Calu3 (cell line): Measurements from ENCODE around the gene PHF12. TPM values are rescaled to one million over a fixed set of nuclear protein-coding genes. Genes with fewer than 3 reads are reported as not detected.

Experiments used
- BruUV-seq: library from RNA; stranded (reverse); fragments of 400-500 nt; replicated peaks from 2 replicates; lab custom pipeline; 2021; lab: Mats Ljungman, UMichigan
- CTCF ChIA-PET: fragments of 300-600 bp; sonication (Branson Sonifier 250); formaldehyde crosslinking; loops from one replicate; lab custom pipeline; 2022; ENCODE audit warnings: antibody characterized with exemption; lab: Charles Lee
- DNase-seq: peaks from one replicate; pipeline ENCODE4 v3.0.0; 2022
- H3K27ac Mint-ChIP-seq: one replicate; pipeline ENCODE4 v1.8.0; 2022; ENCODE audit warnings: mixed read lengths; ENCODE audit not compliant: unreplicated experiment
- H3K27me3 Mint-ChIP-seq: one replicate; pipeline ENCODE4 v1.8.0; 2022; ENCODE audit warnings: mixed read lengths; ENCODE audit not compliant: unreplicated experiment
- H3K36me3 Mint-ChIP-seq: one replicate; pipeline ENCODE4 v1.8.0; 2022; ENCODE audit warnings: mild to moderate bottlenecking, moderate library complexity, mixed read lengths; ENCODE audit not compliant: insufficient read depth, unreplicated experiment
- H3K4me1 Mint-ChIP-seq: one replicate; pipeline ENCODE4 v1.8.0; 2022; ENCODE audit warnings: mild to moderate bottlenecking, low read depth, mixed read lengths; ENCODE audit not compliant: unreplicated experiment
- H3K4me3 Mint-ChIP-seq: one replicate; pipeline ENCODE4 v1.8.0; 2022; ENCODE audit warnings: mild to moderate bottlenecking, low read depth, moderate library complexity, mixed read lengths; ENCODE audit not compliant: unreplicated experiment
- H3K9me3 Mint-ChIP-seq: one replicate; pipeline ENCODE4 v1.8.0; 2022; ENCODE audit warnings: low read depth, mixed read lengths; ENCODE audit not compliant: unreplicated experiment
- CTCF ChIP-seq: fragments of 200-600 bp; IDR thresholded peaks from one replicate; pipeline ENCODE4 v1.8.0; 2022; ENCODE audit warnings: antibody characterized with exemption; ENCODE audit not compliant: unreplicated experiment
- intact Hi-C: fragments of 100-400 bp; cut with micrococcal nuclease; formaldehyde crosslinking; loops from one replicate; pipeline ENCODE4 v1.10.0; 2022; ENCODE audit not compliant: unreplicated experiment
- total RNA-seq: library from RNA; stranded (reverse); gene quantifications from 2 replicates; pipeline ENCODE4 v1.2.3, GENCODE V29; 2022

Gene PHF12
- total RNA-seq, 1 experiment from 2014 or later = 54.0 TPM

GRCh38 chr17:28920201-28920600, 31.1 kb downstream of the PHF12 start:
- intact Hi-C loops = no loop called here
- DNase-seq = no peak
- H3K4me3 Mint-ChIP-seq = no peak overlapping the region
- peaks cover 2% of the 10 kb centered on the region for H3K9me3 Mint-ChIP-seq
- no peaks in the 10 kb centered on the region for H3K27me3 Mint-ChIP-seq
- peaks cover 41% of the 10 kb centered on the region for H3K36me3 Mint-ChIP-seq
- no peak for TF ChIP-seq CTCF
- CTCF ChIA-PET = interaction anchor here (0.9 kb wide), 1 partner anchor 11 kb away, joined by 4 read pairs; no protein-coding TSS in a partner anchor
- H3K4me1 Mint-ChIP-seq = peaks cover 4% of the 10 kb centered on the region
- no peak overlapping the region for H3K27ac Mint-ChIP-seq
- BruUV-seq = no TSS peak

DNA sequence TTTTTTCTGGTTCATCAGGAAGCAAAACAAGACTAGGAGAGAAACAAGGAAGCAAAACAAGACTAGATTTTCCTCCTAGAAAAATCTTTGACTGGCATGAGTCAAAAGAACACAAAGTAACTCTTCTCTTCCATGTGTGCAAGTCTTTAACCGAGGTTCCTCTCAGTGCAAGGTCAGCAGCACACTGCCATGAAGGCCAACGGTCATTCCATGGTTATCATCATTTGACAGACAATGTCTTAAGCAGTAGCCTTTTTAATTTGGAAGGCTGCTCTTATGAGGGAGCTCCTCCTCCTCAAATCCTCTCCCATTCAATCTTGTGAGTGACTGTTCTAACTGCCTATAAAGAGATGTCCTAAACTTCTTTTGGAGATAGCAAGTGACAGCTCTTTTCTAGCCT, 33.0 kb downstream of the PHF12 start:
- Mint-ChIP-seq H3K27me3 (no peaks in the 10 kb centered on the region), H3K27ac (no peak overlapping the region), H3K4me1 (peaks cover 7% of the 10 kb centered on the region), H3K4me3 (no peak overlapping the region), H3K36me3 (peaks cover 40% of the 10 kb centered on the region), H3K9me3 (peaks cover 6% of the 10 kb centered on the region)
- intact Hi-C loops = no loop called here
- CTCF ChIA-PET = interaction anchor here (0.9 kb wide), 1 partner anchor 191 kb away, joined by 3 read pairs; no protein-coding TSS in a partner anchor
- DNase-seq = no peak
- no peak for TF ChIP-seq CTCF
- BruUV-seq = no TSS peak

DNA sequence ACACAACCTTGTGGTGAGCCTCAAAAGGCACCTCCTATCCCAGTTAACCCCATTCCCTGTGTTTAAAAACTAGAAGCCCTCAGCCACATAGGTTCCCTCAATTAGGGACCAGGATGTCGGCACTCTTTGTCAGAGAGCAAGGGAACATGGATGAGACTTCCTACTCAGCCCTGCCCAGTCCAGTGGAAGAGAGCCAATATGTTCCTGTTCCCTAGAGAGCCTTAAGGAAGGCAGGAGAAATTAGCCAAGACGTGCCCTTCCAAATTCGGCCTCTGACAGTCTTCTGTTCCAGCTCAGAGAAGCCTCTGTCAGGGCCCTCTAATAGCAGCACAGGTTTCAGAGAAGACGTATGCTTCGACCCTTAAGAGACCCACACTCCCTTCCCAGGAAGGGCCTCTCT, 33.9 kb downstream of the PHF12 start:
- Mint-ChIP-seq H3K27me3 (no peaks in the 10 kb centered on the region), H3K36me3 (peaks cover 44% of the 10 kb centered on the region), H3K4me1 (peaks cover 7% of the 10 kb centered on the region), H3K4me3 (no peak overlapping the region), H3K9me3 (peaks cover 6% of the 10 kb centered on the region), H3K27ac (no peak overlapping the region)
- no TSS peak for BruUV-seq
- intact Hi-C loops = no loop called here
- DNase-seq = no peak
- CTCF ChIA-PET = interaction anchor here (0.9 to 1.1 kb wide), 2 partner anchors 20 to 191 kb away, joined by 3 to 8 read pairs; no protein-coding TSS in a partner anchor
- TF ChIP-seq CTCF = no peak

GRCh38 chr17:28917029-28917428, 34.3 kb downstream of the PHF12 start:
- no peak for DNase-seq
- BruUV-seq = no TSS peak
- CTCF ChIA-PET = interaction anchor here (0.9 to 1.1 kb wide), 3 partner anchors 20 to 190 kb away, joined by 3 to 8 read pairs (median 3); no protein-coding TSS in a partner anchor
- peaks cover 48% of the 10 kb centered on the region for H3K36me3 Mint-ChIP-seq
- TF ChIP-seq CTCF = no peak
- no peaks in the 10 kb centered on the region for H3K27me3 Mint-ChIP-seq
- H3K9me3 Mint-ChIP-seq = peaks cover 6% of the 10 kb centered on the region
- H3K4me3 Mint-ChIP-seq = no peak overlapping the region
- peaks cover 7% of the 10 kb centered on the region for H3K4me1 Mint-ChIP-seq
- intact Hi-C loops = no loop called here
- no peak overlapping the region for H3K27ac Mint-ChIP-seq
